ENCODE results near the gene STX8.

Gene STX8

DNA sequence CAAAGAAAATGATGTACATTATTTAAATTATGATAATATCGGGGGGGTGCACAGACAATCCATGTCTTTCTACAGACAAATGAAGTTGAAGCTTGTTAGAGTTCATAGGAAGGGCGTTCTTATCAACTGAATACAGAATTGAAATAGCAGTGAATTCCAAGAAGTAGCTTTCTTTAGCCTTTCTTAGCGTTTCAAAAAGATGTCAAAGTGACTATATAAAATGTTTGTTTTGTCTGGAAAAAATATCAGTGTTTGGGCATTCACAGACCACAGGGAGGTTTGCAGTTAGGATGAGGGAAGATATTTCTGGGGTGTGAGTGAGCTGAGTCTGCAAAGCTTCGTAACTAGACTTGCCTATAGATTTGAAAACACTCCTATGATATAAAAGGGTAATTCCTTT, 55.0 kb downstream of the STX8 start:
- TF ChIP-seq, protein P1, sequence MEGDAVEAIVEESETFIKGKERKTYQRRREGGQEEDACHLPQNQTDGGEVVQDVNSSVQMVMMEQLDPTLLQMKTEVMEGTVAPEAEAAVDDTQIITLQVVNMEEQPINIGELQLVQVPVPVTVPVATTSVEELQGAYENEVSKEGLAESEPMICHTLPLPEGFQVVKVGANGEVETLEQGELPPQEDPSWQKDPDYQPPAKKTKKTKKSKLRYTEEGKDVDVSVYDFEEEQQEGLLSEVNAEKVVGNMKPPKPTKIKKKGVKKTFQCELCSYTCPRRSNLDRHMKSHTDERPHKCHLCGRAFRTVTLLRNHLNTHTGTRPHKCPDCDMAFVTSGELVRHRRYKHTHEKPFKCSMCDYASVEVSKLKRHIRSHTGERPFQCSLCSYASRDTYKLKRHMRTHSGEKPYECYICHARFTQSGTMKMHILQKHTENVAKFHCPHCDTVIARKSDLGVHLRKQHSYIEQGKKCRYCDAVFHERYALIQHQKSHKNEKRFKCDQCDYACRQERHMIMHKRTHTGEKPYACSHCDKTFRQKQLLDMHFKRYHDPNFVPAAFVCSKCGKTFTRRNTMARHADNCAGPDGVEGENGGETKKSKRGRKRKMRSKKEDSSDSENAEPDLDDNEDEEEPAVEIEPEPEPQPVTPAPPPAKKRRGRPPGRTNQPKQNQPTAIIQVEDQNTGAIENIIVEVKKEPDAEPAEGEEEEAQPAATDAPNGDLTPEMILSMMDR (IDR thresholded peaks at IDR 0.05; ENCODE audit: low read depth, low read length): no peak
- Histone ChIP-seq H3K36me3 (no peaks in the 10 kb centered on the region), H3K4me1 (no peaks in the 10 kb centered on the region), H3K27me3 (no peaks in the 10 kb centered on the region), H3K9me3 (no peaks in the 10 kb centered on the region), H3K4me3 (ENCODE audit: low read depth, low read length) (no peak overlapping the region)
- no peak for DNase-seq

DNA sequence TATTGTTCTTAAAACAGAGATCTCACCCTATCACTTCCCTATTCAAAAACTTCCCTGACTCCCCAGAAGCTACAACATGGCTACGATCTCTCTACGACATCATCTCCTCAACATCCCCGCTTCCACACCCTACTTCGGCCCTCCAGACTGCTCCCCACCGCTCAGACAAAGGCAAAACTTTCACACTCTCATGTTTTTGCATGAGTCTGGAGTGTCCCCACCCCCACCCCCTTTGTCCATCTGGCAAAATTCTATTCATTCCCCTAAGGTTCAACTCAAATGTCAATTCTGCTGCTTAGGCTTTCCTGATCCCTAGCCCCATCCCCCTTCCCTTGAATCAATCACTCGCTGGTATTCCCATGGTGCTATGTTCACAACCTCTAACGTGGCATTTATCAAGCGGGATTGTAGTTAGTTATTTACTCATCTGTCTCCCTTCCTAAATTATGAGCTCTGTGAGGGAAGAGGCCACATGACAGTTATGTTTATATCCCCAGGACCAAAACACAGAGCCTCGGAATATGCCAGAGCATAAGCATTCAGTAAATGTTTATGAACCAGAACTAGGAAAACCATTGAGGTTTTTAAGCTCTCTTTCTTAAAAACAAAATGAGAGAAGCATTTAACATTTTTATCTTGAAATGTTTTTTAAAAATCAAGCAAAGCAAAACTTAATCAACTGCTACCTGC, 55.9 kb downstream of the STX8 start:
- no peaks in the 10 kb centered on the region for H3K4me1 ChIP-seq
- no peaks in the 10 kb centered on the region for H3K36me3 ChIP-seq
- H3K27me3 ChIP-seq: no peaks in the 10 kb centered on the region
- TF ChIP-seq, protein P1 (IDR thresholded peaks at IDR 0.05; ENCODE audit: low read depth, low read length): no peak
- no peak for DNase-seq
- H3K4me3 ChIP-seq (ENCODE audit: low read depth, low read length): no peak overlapping the region
- H3K9me3 ChIP-seq: no peaks in the 10 kb centered on the region

DNA sequence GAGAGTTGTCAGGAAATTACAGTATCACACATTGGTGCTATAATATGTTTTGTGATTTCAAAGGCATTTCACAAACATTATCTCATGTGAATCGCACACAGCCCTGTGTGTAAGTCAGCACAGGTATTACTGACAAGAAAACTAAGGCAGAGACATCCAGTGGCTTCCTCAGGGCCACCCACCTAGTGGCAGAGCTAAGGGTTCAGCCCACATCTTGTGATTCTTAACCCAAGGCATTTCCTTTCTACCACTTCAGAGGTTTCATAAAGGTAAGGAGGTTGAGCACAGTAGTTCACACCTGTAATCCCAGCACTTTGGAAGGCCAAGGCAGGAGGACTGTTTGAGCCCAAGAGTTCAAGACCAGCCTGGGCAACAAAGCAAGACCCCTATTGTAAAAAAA, 58.2 kb downstream of the STX8 start:
- TF ChIP-seq, protein P1 (IDR thresholded peaks at IDR 0.05; ENCODE audit: low read depth, low read length): no peak
- no peaks in the 10 kb centered on the region for H3K9me3 ChIP-seq
- no peaks in the 10 kb centered on the region for H3K36me3 ChIP-seq
- H3K4me1 ChIP-seq: no peaks in the 10 kb centered on the region
- no peaks in the 10 kb centered on the region for H3K27me3 ChIP-seq
- no peak for DNase-seq
- no peak overlapping the region for H3K4me3 ChIP-seq (ENCODE audit: low read depth, low read length)

DNA sequence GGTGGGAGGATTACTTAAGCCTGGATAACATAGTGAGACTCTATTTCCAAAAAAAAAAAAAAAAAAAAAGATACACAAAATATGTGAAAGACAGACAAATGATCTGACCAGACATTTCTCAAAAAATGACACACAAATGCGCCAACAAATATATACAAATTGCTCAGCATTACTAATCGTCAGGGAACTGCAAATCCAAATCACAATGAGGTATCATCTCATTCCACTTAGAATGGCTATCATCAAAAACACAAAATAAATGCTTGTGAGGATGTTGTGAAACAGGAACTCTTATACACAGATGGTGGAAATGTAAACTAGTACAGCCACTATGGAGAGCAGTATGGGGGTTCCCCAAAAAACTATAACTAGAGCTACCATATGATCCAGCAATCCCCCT, 62.4 kb downstream of the STX8 start:
- Histone ChIP-seq H3K4me1 (no peaks in the 10 kb centered on the region), H3K36me3 (no peaks in the 10 kb centered on the region), H3K9me3 (no peaks in the 10 kb centered on the region), H3K4me3 (ENCODE audit: low read depth, low read length) (no peak overlapping the region), H3K27me3 (no peaks in the 10 kb centered on the region)
- TF ChIP-seq, protein P1 (IDR thresholded peaks at IDR 0.05; ENCODE audit: low read depth, low read length): no peak
- no peak for DNase-seq

DNA sequence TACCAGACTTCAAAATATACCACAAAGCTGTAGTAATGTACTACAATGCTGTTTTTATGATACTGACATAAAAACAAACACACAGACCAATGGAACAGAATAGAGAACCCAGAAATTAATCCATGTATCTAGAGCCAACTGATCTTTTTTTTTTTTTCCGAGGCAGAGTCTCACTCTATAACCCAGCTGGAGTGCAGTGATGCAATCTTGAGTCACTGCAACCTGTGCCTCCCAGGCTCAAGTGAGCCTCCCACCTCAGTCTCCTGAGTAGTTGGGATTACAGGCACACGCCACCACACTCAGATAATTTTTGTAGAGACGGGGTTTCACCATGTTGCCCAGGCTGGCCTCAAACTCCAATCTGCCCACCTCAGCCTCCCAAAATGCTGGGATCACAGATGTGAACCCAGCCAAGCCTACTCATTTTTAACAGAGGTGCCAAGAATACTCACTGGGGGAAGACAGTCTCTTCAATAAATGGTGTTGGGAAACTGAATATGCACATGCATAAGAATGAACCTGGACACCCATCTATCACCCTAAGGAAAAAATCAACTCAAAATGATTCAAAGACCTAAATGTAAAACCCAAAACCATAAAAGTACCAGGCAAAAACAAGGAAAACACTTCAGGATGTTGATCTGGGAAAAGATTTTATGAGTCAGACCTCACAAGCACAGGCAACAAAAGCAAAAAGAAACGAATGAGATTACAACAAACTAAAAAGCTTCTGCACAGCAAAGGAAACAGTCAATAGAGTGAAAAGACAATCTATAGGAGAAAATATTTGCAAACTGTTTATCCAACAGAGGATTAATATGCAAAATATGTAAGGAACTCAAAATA, 63.1 kb downstream of the STX8 start:
- no peaks in the 10 kb centered on the region for H3K9me3 ChIP-seq
- H3K36me3 ChIP-seq: no peaks in the 10 kb centered on the region
- no peak for DNase-seq
- H3K27me3 ChIP-seq: no peaks in the 10 kb centered on the region
- H3K4me3 ChIP-seq (ENCODE audit: low read depth, low read length): no peak overlapping the region
- H3K4me1 ChIP-seq: no peaks in the 10 kb centered on the region
- TF ChIP-seq, protein P1 (IDR thresholded peaks at IDR 0.05; ENCODE audit: low read depth, low read length): no peak
